ENCODE measurements around the gene TMEM273.

Gene TMEM273

DNA sequence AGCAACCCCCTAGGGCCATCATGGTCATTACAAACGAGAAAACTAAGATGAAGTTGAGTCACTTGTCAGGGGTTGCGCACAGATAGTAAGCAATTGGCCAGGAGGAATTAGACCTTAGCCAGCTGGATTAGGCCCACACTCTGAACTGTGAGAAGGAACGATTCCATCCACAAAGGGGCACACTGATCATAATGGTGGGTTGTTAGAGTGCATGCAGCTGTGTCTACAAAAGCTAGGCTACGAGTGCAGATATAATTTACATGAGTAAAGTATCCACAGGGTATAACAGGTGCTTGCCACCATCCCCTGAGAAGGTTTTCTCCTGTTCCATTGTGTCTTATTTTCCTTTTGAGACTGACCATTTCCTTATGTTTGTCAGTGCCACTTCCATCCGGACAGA, 37.8 kb downstream of the TMEM273 start:
- Histone ChIP-seq H3K9ac (ENCODE audit: low read length) (no peak overlapping the region), H3K27me3 (replicated peaks; ENCODE audit: control insufficient read depth, insufficient read depth, low read length) (no peaks in the 10 kb centered on the region), H3K9me3 (ENCODE audit: control insufficient read depth, low read length) (peaks cover 11% of the 10 kb centered on the region), H3K36me3 (ENCODE audit: control insufficient read depth, insufficient read depth, low read length, severe bottlenecking) (no peaks in the 10 kb centered on the region), H3K4me3 (ENCODE audit: low read length) (no peak overlapping the region), H3K4me1 (ENCODE audit: control insufficient read depth, insufficient read depth, low read length) (peaks cover 16% of the 10 kb centered on the region)
- no peak for DNase-seq (ENCODE audit: low read depth)

GRCh38 chr10:49149881-49150280, 38.3 kb downstream of the TMEM273 start:
- H3K9ac ChIP-seq (ENCODE audit: low read length): no peak overlapping the region
- DNase-seq (ENCODE audit: low read depth): no peak
- H3K27me3 ChIP-seq (replicated peaks; ENCODE audit: control insufficient read depth, insufficient read depth, low read length): no peaks in the 10 kb centered on the region
- H3K4me3 ChIP-seq (ENCODE audit: low read length): no peak overlapping the region
- H3K36me3 ChIP-seq (ENCODE audit: control insufficient read depth, insufficient read depth, low read length, severe bottlenecking): no peaks in the 10 kb centered on the region
- peaks cover 11% of the 10 kb centered on the region for H3K9me3 ChIP-seq (ENCODE audit: control insufficient read depth, low read length)
- peaks cover 16% of the 10 kb centered on the region for H3K4me1 ChIP-seq (ENCODE audit: control insufficient read depth, insufficient read depth, low read length)

- peaks cover 24% of the 10 kb centered on the region for H3K4me1 ChIP-seq (ENCODE audit: control insufficient read depth, insufficient read depth, low read length)
- peak; percentile 65 for DNase-seq (ENCODE audit: low read depth)
- H3K27me3 ChIP-seq (replicated peaks; ENCODE audit: control insufficient read depth, insufficient read depth, low read length): no peaks in the 10 kb centered on the region
- no peaks in the 10 kb centered on the region for H3K36me3 ChIP-seq (ENCODE audit: control insufficient read depth, insufficient read depth, low read length, severe bottlenecking)
- no peak overlapping the region for H3K9ac ChIP-seq (ENCODE audit: low read length)
- no peak overlapping the region for H3K4me3 ChIP-seq (ENCODE audit: low read length)
- H3K9me3 ChIP-seq (ENCODE audit: control insufficient read depth, low read length): peaks cover 11% of the 10 kb centered on the region
Observed at GRCh38 chr10:49144058-49144720, 44.0 kb downstream of the TMEM273 start.

GRCh38 chr10:49143249-49143648, 44.9 kb downstream of the TMEM273 start:
- Histone ChIP-seq H3K4me1 (ENCODE audit: control insufficient read depth, insufficient read depth, low read length) (peaks cover 34% of the 10 kb centered on the region), H3K4me3 (ENCODE audit: low read length) (no peak overlapping the region), H3K36me3 (ENCODE audit: control insufficient read depth, insufficient read depth, low read length, severe bottlenecking) (no peaks in the 10 kb centered on the region), H3K9me3 (ENCODE audit: control insufficient read depth, low read length) (peaks cover 11% of the 10 kb centered on the region), H3K9ac (ENCODE audit: low read length) (no peak overlapping the region), H3K27me3 (replicated peaks; ENCODE audit: control insufficient read depth, insufficient read depth, low read length) (no peaks in the 10 kb centered on the region)
- DNase-seq (ENCODE audit: low read depth): no peak

DNA sequence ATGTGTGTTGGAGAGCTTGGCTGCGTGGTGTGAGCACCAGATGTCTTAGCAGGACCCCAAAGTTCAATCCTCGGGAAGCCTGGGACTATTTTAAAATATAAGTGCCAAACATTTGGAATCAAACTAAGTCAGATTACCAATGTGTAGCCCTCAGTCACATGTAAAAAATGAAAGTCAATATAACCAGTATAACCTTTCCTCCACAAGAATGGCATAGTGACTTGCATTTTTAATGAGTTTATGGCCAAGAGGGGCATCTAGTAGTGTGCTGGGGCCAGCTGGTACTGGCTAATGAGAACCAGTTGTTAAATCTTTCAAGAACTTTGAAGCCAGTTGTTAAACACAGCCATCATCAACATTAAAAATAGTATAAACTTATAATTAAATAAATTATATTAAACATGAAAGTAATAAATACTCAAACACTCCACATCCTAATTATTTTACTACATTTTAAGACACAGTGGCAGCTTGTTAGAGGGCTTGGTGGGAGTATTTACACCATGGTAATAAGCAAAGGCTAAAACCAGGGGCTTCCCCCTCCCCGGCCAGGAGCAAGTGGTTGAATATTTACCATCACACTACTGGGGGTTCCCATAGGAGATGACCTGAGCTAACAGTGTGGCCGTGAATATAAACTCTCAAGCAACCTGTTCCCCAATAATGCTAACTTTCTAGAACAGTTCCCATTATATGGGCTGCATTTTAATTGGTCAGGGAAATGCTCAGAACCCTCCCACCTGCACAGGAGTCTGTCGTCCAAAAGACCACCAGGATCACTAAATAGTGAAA, 46.5 kb downstream of the TMEM273 start:
- Histone ChIP-seq H3K4me3 (ENCODE audit: low read length) (no peak overlapping the region), H3K9me3 (ENCODE audit: control insufficient read depth, low read length) (no peaks in the 10 kb centered on the region), H3K9ac (ENCODE audit: low read length) (no peak overlapping the region), H3K36me3 (ENCODE audit: control insufficient read depth, insufficient read depth, low read length, severe bottlenecking) (no peaks in the 10 kb centered on the region), H3K4me1 (ENCODE audit: control insufficient read depth, insufficient read depth, low read length) (peaks cover 37% of the 10 kb centered on the region), H3K27me3 (replicated peaks; ENCODE audit: control insufficient read depth, insufficient read depth, low read length) (no peaks in the 10 kb centered on the region)
- no peak for DNase-seq (ENCODE audit: low read depth)

- no peak for DNase-seq (ENCODE audit: low read depth)
- no peaks in the 10 kb centered on the region for H3K9me3 ChIP-seq (ENCODE audit: control insufficient read depth, low read length)
Observed at GRCh38 chr10:49140304-49141177, 47.6 kb downstream of the TMEM273 start.

GRCh38 chr10:49139846-49140195, 48.4 kb downstream of the TMEM273 start:
- H3K9me3 ChIP-seq (ENCODE audit: control insufficient read depth, low read length): no peaks in the 10 kb centered on the region
- H3K4me3 ChIP-seq (ENCODE audit: low read length): peak overlapping the region; percentile 43
- peaks cover 45% of the 10 kb centered on the region for H3K4me1 ChIP-seq (ENCODE audit: control insufficient read depth, insufficient read depth, low read length)
- H3K36me3 ChIP-seq (ENCODE audit: control insufficient read depth, insufficient read depth, low read length, severe bottlenecking): no peaks in the 10 kb centered on the region
- peak overlapping the region; percentile 59 for H3K9ac ChIP-seq (ENCODE audit: low read length)
- no peaks in the 10 kb centered on the region for H3K27me3 ChIP-seq (replicated peaks; ENCODE audit: control insufficient read depth, insufficient read depth, low read length)
- peak; percentile 55 for DNase-seq (ENCODE audit: low read depth)

More at GRCh38 chr10:49140304-49141177, 47.6 kb downstream of the TMEM273 start:
- H3K4me1 ChIP-seq (ENCODE audit: control insufficient read depth, insufficient read depth, low read length): peaks cover 45% of the 10 kb centered on the region
- H3K36me3 ChIP-seq (ENCODE audit: control insufficient read depth, insufficient read depth, low read length, severe bottlenecking): no peaks in the 10 kb centered on the region
- no peak overlapping the region for H3K4me3 ChIP-seq (ENCODE audit: low read length)
- no peak overlapping the region for H3K9ac ChIP-seq (ENCODE audit: low read length)
- no peaks in the 10 kb centered on the region for H3K27me3 ChIP-seq (replicated peaks; ENCODE audit: control insufficient read depth, insufficient read depth, low read length)

- H3K4me1 ChIP-seq (ENCODE audit: control insufficient read depth, insufficient read depth, low read length): peaks cover 45% of the 10 kb centered on the region
- peaks cover 2% of the 10 kb centered on the region for H3K27me3 ChIP-seq (replicated peaks; ENCODE audit: control insufficient read depth, insufficient read depth, low read length)
- H3K9me3 ChIP-seq (ENCODE audit: control insufficient read depth, low read length): no peaks in the 10 kb centered on the region
- peak overlapping the region; percentile 43 for H3K4me3 ChIP-seq (ENCODE audit: low read length)
- H3K9ac ChIP-seq (ENCODE audit: low read length): peak overlapping the region; percentile 59
- H3K36me3 ChIP-seq (ENCODE audit: control insufficient read depth, insufficient read depth, low read length, severe bottlenecking): no peaks in the 10 kb centered on the region
- peak; percentile 43 for DNase-seq (ENCODE audit: low read depth)
Observed at GRCh38 chr10:49139028-49139845, 49.0 kb downstream of the TMEM273 start.

DNA sequence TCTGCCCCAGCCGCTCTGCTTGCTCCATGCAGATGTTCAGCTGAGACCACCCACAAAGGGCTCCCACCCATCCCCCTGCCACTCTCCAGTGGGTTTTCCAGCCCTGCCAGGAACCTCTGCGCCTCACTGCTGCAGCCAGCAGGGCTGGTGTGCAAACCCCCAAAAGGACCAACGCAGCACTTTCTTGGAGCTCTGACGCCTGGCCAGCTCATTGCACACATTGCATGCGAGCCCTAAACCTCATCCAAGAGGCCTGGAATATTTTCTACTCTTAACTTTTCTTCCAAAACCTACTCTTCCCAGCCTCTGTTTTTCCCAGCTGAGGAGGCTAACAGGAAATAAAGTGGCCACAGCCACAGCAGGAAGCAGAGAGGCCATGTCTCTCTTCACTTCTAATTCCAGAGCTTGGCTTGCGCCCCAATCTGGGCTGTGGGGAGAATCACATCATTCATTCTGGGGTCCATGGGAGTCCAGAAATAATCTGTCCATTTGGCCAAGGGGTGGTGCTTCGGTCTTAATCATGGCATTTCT, 49.8 kb downstream of the TMEM273 start:
- H3K9ac ChIP-seq (ENCODE audit: low read length): peak overlapping the region; percentile 59
- H3K36me3 ChIP-seq (ENCODE audit: control insufficient read depth, insufficient read depth, low read length, severe bottlenecking): no peaks in the 10 kb centered on the region
- H3K4me1 ChIP-seq (ENCODE audit: control insufficient read depth, insufficient read depth, low read length): peaks cover 45% of the 10 kb centered on the region
- peaks cover 2% of the 10 kb centered on the region for H3K27me3 ChIP-seq (replicated peaks; ENCODE audit: control insufficient read depth, insufficient read depth, low read length)
- H3K9me3 ChIP-seq (ENCODE audit: control insufficient read depth, low read length): no peaks in the 10 kb centered on the region
- H3K4me3 ChIP-seq (ENCODE audit: low read length): peak overlapping the region; percentile 34
- DNase-seq (ENCODE audit: low read depth): peak; percentile 47

GRCh38 chr10:49136525-49136924, 51.7 kb downstream of the TMEM273 start:
- peaks cover 3% of the 10 kb centered on the region for H3K27me3 ChIP-seq (replicated peaks; ENCODE audit: control insufficient read depth, insufficient read depth, low read length)
- peaks cover 44% of the 10 kb centered on the region for H3K4me1 ChIP-seq (ENCODE audit: control insufficient read depth, insufficient read depth, low read length)
- H3K9ac ChIP-seq (ENCODE audit: low read length): no peak overlapping the region
- no peaks in the 10 kb centered on the region for H3K9me3 ChIP-seq (ENCODE audit: control insufficient read depth, low read length)
- no peaks in the 10 kb centered on the region for H3K36me3 ChIP-seq (ENCODE audit: control insufficient read depth, insufficient read depth, low read length, severe bottlenecking)
- no peak for DNase-seq (ENCODE audit: low read depth)
- H3K4me3 ChIP-seq (ENCODE audit: low read length): no peak overlapping the region

Data from adipocyte (in vitro differentiated cells).